NCI-H526 (cell line): ENCODE data around the gene CKAP4.

ENCODE experiments used
- DNase-seq, 2 experiments: peaks; one replicate each; lab custom pipeline; 2025; lab: John Stamatoyannopoulos, UW

Gene CKAP4

DNA sequence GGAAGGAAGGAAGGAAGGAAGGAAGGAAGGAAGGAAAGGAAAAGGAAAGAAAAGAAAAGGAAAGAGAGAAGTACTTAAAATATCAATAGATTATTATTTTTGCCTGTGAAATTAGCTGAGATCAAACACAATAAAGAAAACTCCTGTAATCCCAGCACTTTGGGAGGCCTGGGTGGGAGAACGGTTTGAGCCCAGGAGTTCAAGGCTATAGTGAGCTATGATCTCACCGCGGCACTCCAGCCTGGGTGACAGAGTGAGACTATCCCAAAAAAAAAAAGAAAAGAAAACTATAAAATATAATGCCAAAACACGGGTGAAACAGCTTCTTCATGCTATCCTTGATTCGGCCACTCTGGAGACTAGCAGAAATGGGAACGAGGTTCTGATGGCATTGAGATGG is 26.2 kb upstream of the CKAP4 start:
- DNase-seq: no peak

DNA sequence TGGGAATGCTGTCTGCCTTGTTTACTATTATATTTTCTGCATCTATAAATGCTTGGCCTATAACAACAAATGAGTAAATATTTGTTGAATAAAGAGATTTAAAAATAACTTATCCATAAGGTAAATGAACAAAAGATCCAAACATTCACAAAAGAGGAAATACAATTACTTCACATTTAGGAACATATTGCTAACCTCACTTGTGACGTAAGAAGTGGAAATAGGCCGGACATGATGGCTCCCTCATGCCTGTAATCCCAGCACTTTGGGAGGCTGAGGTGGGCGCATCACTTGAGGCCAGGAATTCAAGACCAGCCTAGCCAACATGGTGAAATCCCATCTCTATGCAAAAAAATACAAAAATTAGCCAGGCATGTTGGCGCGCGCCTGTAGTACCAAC is 25.7 kb upstream of the CKAP4 start:
- no peak for DNase-seq

DNA sequence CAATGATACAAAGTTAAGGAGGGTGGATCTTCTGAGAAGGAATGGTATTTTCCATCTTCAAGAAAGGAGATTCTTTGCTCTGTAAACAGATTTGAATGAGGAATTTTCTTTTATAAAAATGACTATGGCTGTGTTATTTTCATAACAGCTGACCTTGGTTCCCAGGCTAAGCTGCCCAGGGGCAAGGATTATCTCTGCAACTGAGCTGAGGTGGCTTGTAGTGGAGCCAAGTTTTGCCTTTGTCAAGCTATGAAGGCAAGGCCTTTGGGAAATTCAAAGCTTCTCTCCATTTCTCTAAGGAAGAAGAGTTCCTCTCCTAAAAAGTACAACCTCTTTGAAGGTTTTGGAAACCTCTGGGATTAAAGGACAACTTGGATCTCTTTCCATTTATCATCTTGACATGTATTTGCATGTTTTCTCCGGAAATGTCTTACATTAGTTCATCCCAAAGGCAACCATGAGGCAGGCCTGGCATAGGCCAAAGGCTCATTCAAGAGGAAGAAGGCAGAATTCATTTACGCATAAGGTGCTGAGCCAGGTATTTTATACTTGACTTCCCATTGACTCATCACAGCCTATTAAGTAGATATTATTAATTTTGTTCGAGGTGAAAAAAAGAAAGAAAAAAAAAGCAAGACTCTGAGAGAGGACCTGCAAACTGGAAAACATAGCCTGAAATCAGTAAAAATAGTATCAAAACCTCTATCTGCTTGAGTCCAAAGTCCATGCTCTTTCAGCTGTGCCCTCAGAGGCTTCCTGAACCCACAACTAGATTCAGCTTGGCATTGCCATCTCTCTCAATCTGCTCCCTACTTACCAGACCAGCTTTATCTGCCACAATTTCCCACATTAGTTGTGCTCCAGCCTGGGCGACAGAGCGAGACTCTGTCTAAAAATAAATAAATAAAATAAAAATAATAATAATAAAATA is 24.0 kb upstream of the CKAP4 start:
- DNase-seq: no peak

DNA sequence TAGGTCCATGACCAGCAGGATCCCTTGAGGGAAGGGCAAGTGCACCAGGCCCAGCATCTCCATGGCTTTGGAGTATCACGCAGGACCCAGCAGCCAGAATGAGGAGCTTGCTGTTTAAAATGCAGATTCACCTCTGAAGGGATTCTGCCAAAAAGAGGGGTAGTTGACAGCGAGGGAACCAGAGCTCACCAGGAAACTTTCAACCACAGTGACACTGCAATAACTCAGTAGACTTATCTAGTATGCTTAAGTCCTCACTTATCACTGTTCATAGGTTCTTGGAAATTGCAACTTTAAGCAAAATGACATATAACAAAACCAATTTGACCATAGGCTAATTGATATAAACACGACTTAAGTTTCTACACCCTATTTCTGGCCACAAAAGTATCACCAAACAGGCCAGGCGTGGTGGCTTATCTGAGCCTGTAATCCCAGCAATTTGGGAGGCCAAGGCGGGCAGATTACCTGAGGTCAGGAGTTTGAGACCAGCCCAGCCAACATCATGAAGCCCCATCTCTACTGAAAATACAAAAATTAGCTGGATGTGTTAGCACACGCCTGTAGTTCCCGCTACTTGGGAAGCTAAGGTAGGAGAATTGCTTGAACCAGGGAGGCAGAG is 21.4 kb upstream of the CKAP4 start:
- no peak for DNase-seq

DNA sequence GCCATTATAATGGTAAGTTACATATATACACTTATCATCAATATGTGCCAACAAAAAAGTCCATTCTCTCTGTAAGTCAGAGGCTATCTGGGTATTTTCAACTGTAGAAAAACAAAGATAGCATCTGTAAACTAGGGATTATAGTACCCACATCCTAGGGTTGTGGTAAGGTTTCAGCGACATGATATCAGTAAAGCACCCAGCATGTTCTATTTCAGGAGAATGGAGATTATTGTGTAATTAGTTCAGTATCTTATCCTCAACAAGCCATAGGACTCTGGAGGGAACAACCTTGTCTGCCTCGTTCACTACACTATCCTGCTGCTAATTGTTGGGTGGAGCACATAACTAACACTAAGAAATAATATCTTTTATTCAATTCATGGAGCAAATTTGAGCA is 19.7 kb upstream of the CKAP4 start:
- no peak for DNase-seq

DNA sequence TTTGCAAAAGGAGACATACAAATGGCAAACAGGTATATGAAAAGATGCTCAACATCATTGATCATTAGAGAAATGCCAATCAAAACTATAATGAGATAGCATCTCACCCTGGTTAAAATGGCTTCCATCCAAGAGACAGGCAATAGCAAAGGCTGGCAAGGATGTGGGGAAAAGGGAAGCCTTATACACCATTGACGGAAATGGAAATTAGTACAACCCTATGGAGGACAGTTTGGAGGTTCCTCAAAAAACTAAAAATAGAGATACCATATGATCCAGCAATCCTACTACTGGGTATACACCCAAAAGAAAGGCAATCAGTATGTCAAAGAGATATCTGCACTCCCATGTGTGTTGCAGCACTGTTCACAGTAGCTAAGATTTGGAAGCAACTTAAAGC is 17.3 kb upstream of the CKAP4 start:
- no peak for DNase-seq

DNA sequence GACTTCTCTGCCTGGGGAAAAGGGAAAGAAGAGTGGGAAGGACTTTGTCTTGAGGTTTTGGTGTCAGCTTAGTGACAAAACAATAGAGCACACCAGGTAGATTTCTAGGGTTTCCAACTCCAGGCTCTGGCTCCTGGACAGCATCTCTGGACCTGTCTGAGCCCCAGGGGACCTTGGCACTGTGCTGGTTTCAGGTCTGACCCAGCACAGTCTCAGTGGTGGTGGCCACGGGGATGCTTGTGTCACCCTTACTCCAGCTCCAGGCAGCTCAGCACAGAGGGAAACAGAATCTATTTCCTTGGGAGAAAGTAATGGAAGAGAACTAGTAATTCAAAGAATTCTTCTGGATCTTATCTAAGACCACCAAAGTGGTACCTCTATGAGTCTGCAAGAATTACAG is 11.1 kb upstream of the CKAP4 start:
- DNase-seq: no peak

DNA sequence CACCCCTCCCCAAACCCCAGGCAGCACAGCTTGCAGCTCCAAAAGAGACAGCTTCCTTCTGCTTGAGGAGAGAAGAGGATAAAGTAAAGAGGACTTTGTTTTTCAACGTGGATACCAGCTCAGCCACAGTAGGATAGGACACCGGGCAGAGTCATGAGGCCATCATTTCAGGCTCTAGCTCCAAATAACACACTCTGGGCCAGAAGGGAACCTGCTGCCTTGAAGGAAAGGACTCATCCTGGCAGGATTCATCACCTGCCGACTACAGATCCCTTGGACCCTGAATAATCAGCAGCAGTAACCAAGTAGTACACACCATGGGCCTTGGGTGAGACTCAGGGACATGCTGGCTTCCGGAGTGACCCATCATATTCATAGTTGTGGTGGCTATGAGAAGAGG is 10.4 kb upstream of the CKAP4 start:
- DNase-seq: no peak

DNA sequence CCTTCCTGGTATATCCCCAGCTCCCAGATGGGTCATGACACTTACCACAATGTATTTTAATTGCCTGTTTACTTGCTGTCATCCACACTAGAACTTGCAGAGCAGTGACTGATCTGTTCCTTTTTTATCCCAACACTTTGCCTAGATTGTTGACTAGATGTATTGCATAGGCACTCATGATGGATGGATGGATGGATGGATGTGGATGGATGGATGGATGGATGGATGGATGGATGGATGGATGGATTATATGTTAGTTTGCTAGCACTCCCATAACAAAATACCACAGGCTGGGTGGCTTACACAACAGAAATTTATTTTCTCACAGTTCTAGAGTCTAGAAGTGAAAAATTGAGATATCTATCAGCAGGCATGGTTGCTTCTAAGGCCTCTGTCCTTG is 8.7 kb upstream of the CKAP4 start:
- no peak for DNase-seq

DNA sequence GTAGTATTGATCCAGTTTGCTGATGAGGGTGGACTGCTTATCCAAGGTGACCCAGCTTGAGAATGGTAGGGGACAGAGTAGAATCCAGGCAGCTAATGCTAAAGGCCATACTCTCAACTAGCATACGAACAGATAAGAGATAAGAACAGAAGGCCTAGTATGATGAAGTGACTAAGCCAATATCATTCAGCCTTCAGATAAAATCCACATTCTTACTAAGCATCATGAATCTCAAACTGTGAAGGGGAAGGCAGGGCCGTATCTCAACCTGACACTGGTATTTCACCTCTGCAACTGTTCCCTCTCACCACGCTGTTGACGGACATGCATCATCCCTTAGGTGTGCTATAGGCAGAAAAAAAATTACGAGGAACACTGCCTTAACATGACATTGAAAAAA is 8.1 kb upstream of the CKAP4 start:
- DNase-seq: no peak

DNA sequence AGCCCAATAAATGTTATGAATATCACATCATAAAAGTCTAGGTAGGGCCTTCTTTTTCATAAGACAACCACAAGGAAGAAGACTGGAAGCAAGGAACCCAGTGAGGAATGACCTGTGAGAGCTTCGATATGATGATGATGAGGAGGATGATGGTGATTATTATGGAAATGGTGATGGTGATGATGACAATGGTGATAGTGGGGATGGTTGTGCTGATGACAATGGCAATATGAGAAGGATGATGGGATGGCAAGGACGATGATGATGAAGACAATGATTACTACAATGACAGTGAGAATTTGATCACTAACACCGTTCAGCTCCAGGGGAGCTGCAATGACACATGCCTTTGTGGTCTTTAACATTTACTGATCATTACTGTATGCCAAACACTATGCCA is 7.7 kb upstream of the CKAP4 start:
- no peak for DNase-seq

DNA sequence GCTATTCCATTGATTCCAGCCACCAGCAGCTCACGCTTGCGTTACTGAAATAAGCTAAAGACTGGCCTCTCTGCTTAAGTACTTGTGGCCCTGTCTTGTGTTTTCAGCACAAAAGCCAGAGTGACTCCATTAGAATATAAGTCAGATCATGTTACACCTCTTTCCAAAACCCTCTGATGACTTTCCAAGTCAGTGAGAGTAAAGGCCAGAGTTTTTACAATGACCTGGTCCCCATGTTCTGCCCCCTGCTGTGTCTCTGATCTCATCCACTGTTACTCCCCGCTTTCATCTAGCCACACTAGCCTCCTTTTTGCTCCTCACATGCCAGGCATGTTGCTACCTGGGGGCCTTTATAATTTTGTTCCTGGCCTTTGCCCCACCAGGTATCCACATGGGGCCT is 6.9 kb upstream of the CKAP4 start:
- DNase-seq: no peak

DNA sequence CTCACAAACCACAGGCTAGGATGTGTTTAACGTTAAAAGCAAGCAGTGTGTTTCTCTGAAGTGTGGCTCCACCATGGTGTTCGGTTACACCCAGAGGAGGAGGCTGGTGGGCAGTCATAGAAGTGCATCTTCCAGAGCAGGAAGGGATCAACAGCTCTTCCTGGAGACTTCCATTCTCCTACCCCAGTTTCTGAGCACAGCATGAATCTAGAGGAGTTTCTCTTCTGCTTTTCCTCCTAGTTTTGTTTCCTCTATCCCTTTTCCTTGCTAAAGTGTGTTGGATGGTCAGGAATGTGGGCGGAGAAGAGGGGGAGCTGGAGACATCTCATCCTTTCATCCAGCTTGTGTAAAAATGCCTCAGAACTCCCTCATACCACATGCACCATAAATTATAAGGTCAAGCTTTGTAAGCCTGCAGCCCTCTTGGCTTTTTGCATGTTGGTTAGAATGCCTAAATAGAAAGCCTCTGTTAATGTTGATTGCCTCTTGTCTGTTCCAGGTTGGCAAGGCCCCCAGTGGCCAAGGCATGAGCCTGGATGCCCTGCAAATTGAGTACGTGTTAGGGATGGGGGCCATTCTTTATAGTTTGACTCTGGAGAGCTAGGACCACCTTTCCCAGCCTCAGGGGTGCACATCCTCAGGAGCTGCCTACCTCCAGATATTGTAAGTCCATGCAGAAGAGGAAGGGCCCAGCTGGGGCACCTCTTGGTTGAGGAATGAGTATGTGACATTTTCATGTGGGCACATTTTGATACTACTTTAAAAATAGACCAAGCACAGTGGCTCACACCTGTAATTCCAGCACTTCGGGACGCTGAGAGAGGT is 4.0 kb upstream of the CKAP4 start:
- peak in 1 of 2 experiments; percentile 8 for DNase-seq

DNA sequence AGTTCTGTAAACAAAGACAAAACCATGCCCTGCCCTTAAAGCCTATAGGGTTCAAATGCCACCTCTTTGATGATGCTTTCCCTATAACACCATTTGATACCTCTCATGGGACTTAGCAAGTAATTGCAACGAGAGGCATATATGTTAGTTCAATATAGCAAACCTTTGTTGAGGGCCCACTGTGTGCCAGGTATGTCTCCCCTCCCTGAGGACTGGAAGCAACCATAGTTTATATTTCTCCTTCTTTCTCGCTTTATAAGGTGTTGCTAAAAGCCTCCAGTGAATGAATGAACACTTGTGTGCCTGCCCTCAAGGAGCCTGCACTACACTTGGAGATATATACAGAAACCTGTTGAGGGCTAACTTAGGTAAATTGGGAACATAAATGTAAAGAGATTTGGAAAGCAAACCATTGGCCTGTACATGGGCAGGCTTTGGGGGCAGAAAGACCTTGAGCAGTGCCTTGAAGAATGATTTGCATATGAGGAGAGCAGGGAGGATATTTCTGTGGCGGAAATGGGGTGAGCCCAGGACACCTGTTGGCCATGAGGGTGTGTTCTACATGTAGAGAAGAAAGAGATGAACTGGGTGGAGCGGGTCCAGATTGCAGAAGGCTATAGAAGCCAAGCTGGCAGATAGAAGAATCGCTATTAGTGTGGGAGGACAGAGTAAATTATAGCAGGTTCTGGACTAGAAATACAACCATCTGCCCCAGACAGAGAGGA is 1.8 kb upstream of the CKAP4 start:
- DNase-seq: peak; percentile 26 to 50

DNA sequence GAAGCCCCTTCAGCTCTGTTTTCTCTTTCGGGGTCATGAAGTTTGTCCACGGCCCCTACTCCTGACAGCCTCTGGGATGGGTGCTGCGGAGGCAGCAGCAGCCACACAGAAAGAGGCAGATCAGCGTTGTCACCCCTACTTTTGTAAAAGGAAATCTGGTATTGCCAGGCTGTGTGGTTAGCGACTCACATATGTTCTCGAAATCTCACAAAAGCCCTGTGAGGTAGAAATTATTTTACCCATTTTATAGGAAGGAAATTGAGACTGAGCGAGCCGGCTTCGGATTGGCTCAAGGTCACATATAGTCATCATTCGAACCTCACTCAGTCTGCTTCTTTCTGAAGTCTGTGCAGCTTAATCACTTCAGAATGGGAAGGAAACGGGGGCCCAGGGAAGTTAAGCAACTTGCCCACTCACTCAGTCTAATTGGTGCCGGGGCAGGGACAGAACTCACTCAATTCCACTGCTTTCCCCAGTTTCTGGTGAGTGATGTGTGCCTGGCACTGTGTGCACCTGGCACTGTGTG is 1.1 kb upstream of the CKAP4 start:
- DNase-seq: no peak

DNA sequence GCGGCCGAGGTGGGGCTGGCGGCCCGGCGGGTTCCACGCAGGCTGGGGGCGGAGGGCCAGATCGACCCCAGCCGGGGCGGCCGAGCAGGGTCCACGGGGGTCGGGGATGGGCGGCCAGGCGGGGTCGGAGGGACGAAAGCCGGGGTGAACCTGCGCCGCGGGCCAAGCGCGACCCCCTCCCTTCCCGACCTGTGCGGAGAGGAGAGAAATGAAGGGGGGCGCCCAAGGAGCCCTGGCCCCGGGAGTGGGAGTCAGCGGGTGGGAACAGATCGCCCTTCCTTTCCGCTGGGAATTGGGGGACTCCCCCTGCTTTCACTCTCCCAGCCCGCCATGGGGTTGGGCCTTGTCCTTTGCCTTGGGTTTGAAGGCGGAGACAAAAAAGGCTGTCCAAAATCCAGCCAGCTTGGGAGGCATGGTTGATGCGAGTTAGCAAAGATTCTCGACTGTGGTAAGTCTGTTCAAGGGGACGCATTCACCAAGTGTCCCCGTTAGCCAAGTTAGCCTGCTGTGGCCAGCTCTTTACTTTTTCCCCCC is 559 bp upstream of the CKAP4 start:
- peak in 1 of 2 experiments; percentile 26 for DNase-seq

DNA sequence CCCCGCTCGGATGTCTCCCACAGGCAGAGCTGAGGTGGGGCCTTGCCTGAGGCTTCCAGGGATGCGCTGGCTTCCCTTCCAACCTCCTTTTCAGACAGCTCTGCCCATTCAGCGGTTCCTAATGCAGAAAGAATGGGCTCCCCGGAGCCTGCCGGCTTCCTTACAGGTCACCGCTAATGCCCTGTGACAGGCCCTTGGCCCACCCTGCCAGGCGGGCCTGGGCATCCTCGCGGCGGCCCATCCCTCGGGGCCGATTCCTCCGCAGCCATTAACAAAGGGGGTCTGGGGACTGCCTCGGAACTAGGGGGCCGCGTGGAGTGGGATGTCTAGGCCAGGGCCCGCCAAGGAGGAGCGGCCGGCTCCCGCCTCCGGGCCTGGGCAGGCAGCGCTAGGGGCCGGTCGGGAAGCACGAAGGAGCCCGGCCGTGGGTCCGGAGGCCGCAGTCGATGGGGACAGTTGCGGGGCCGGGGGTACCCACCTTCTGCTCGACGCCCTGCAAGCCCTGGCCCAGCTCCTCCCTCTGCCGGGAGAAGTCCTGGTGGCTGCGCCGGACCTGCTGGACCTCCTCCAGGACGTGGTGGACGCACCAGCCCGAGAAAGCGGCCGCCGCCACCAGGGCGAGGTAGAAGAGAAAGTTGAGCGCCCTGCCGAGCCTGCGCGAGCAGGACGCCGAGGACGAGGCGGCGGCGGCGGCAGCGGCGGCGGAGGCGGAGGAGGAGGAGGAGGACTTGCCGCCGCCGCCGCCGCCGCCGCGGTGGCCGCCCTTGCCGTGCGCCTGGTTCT is 738 bp downstream of the CKAP4 start:
- DNase-seq: peak in 1 of 2 experiments; percentile 56

DNA sequence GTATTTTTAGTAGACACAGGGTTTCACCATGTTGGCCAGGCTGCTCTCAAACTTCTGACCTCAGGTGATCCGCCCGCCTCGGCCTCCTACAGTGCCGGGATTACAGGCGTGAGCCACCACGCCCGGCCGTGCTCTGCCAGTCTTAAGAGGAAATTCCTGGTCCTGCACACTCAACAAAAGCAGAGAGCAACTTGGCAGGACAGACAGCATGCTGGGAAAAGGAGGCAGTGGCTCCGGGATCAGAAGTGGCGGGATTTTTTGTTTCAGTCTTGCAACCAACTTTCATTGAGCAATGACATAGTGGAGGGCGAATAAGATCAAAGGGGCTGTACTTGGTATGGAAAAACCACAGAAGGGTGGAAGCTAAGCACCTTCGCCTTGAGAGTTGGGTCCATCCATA is 2.1 kb downstream of the CKAP4 start:
- no peak for DNase-seq

DNA sequence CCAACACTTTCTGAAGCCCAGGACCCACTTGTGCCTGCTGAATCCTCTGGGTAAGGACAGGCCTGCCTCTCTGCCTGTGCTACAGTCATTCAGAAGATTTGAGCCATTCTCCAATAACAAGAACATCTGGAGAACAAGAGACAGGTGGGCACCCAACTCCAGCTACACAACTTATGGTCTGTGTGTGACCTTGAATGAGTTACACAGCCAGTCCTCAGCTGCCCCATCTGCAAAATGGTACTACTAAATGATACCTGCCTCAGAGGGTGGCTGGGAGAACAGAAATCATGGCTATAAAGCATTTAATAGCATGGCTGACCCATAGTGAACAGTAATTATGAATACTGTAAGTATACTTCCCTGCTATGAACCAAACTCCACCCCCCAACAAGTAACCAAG is 4.2 kb downstream of the CKAP4 start:
- DNase-seq: no peak

DNA sequence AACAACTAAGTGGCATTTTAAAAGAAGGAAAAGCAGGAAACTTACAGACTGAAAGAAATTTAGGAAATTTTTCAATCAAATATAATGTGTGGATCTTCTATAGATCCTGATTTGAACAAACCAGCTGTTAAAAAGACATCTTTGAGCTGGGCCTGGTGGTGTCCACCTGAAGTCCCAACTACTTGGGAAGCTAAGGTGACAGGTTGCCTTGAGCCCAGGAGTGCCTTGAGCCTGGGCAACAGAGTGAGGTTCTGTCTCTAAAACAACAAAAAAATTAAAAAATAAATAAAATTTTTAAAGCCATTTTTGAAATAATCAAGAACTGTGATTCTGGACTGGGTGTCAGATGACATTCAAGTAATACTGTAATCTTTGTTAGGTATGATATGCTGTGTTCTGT is 7.0 kb downstream of the CKAP4 start:
- no peak for DNase-seq

DNA sequence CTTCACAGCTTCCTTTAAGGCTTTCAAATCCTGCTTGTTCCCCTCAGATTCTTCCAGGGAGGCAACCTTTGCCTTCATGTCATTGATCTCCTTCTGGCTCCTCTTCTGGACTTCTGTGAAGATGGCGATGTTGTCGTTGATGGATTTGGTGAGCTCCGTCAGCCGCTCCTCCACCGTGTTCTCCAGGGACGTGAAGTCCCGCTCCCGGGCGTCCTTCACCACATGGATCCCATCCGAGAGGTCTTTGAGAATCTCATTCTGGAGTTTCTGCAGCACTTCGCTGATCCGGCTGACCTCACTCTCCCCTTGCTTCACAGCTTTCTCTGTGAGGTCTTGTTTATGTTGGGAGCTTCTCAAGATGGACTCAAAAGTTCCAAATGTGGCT is 7.9 kb downstream of the CKAP4 start:
- no peak for DNase-seq
